Endodermal cell (in vitro differentiated cells): Measurements from ENCODE around the gene DEDD2. TPM values are rescaled to one million over a fixed set of nuclear protein-coding genes. Genes with fewer than 3 reads are reported as not detected.

Experiments used
- DNase-seq: peaks from one replicate; pipeline ENCODE4 v3.0.0-alpha.2; 2017
- H3K27ac ChIP-seq: 2 replicates; pipeline ENCODE4 v1.5.1; 2013; ENCODE audit warnings: mild to moderate bottlenecking, low read depth, low read length, moderate library complexity
- H3K27me3 ChIP-seq: 2 replicates; pipeline ENCODE4 v1.6.1; 2013; ENCODE audit warnings: mild to moderate bottlenecking, low read length, moderate library complexity; ENCODE audit not compliant: insufficient read depth, control insufficient read depth, poor library complexity, severe bottlenecking
- H3K36me3 ChIP-seq: 2 replicates; pipeline ENCODE4 v1.7.0; 2013; ENCODE audit warnings: mild to moderate bottlenecking, low read length, moderate library complexity; ENCODE audit not compliant: control insufficient read depth, insufficient read depth
- H3K4me1 ChIP-seq: one replicate; pipeline ENCODE4 v1.7.0; 2013; ENCODE audit warnings: low read length; ENCODE audit not compliant: control insufficient read depth, insufficient read depth
- H3K4me3 ChIP-seq: 2 replicates; pipeline ENCODE4 v1.5.1; 2013; ENCODE audit warnings: mild to moderate bottlenecking, low read length, moderate library complexity
- H3K9ac ChIP-seq: 2 replicates; pipeline ENCODE4 v1.6.1; 2013; ENCODE audit warnings: mild to moderate bottlenecking, low read length, moderate library complexity; ENCODE audit not compliant: poor library complexity, severe bottlenecking; ENCODE audit errors: extremely low read depth
- H3K9me3 ChIP-seq: 2 replicates; pipeline ENCODE4 v1.6.1; 2013; ENCODE audit warnings: mild to moderate bottlenecking, low read length, moderate library complexity; ENCODE audit not compliant: control insufficient read depth
- H3K27ac Mint-ChIP-seq: 2 replicates; pipeline ENCODE4 v1.8.0; 2020; ENCODE audit warnings: mixed read lengths
- H3K27me3 Mint-ChIP-seq: 2 replicates; pipeline ENCODE4 v1.8.0; 2021; ENCODE audit warnings: mild to moderate bottlenecking, mixed read lengths; ENCODE audit not compliant: insufficient read depth
- H3K36me3 Mint-ChIP-seq: 2 replicates; pipeline ENCODE4 v1.8.0; 2020; ENCODE audit warnings: low read depth, mixed read lengths
- H3K4me1 Mint-ChIP-seq: 2 replicates; pipeline ENCODE4 v1.8.0; 2020; ENCODE audit warnings: mixed read lengths
- H3K4me3 Mint-ChIP-seq: 2 replicates; pipeline ENCODE4 v1.8.0; 2020; ENCODE audit warnings: mild to moderate bottlenecking, moderate library complexity, mixed read lengths
- H3K9me3 Mint-ChIP-seq: 2 replicates; pipeline ENCODE4 v1.8.0; 2020; ENCODE audit warnings: mild to moderate bottlenecking, mixed read lengths
- CTCF ChIP-seq: fragments of 200-600 bp; sonication (generic); conservative IDR thresholded peaks from 2 replicates; pipeline ENCODE4 v1.5.0; 2021; ENCODE audit warnings: antibody characterized with exemption, mild to moderate bottlenecking
- WGBS, 2 experiments: methylation state at CpG; one replicate each; pipeline versions ENCODE4 v1.1.5 to v1.1.7; 2013; ENCODE audit warnings: missing lambda C conversion rate in 2 of 2, mixed read lengths in 1 of 2; ENCODE audit not compliant: insufficient coverage in 1 of 2, insufficient read length in 1 of 2; 5-methylcytosine and 5-hydroxymethylcytosine counted together
- total RNA-seq, 2 donors: library from RNA; stranded (reverse); fragmentation: NEBNext Ultra II Directional in 1 of 2; extraction: Animal tissue kit (Norgen Biotek cat#: 25700) in 1 of 2; gene quantifications; 2 replicates in 1 of 2; 3 replicates in 1 of 2; pipeline ENCODE4 v1.2.1, GENCODE V29; 2021

The DEDD2 gene
- total RNA-seq, 2 donors from 2014 or later: 25.8 to 28.0 TPM

GRCh38 chr19:42158926-42159325 is 58.6 kb downstream of the DEDD2 start:
- H3K4me3 Mint-ChIP-seq: no peak overlapping the region

GRCh38 chr19:42156571-42156970 is 60.9 kb downstream of the DEDD2 start:
- Histone ChIP-seq H3K4me3 (no peak overlapping the region), H3K27me3 (peaks cover 42% of the 10 kb centered on the region), H3K27ac (no peak overlapping the region), H3K9ac (no peak overlapping the region), H3K4me1 (no peaks in the 10 kb centered on the region), H3K36me3 (no peaks in the 10 kb centered on the region), H3K9me3 (no peaks in the 10 kb centered on the region)
- Mint-ChIP-seq H3K4me3 (no peak overlapping the region), H3K9me3 (no peaks in the 10 kb centered on the region), H3K27me3 (peaks cover 50% of the 10 kb centered on the region), H3K27ac (no peak overlapping the region), H3K4me1 (no peaks in the 10 kb centered on the region), H3K36me3 (no peaks in the 10 kb centered on the region)
- no peak for TF ChIP-seq CTCF
- no peak for DNase-seq
- 93 to 95% methylated on average over 4 to 8 of the region's 8 CpGs for WGBS, 2 experiments

More at GRCh38 chr19:42158926-42159325, 58.6 kb downstream of the DEDD2 start:
- H3K27ac Mint-ChIP-seq: no peak overlapping the region
- Histone ChIP-seq H3K4me3 (no peak overlapping the region), H3K4me1 (no peaks in the 10 kb centered on the region), H3K9ac (no peak overlapping the region), H3K9me3 (no peaks in the 10 kb centered on the region), H3K36me3 (no peaks in the 10 kb centered on the region), H3K27me3 (peaks cover 52% of the 10 kb centered on the region), H3K27ac (no peak overlapping the region)
- H3K9me3 Mint-ChIP-seq: no peaks in the 10 kb centered on the region
- H3K4me1 Mint-ChIP-seq: no peaks in the 10 kb centered on the region
- no peak for DNase-seq
- H3K36me3 Mint-ChIP-seq: no peaks in the 10 kb centered on the region
- peaks cover 54% of the 10 kb centered on the region for H3K27me3 Mint-ChIP-seq
- no peak for TF ChIP-seq CTCF
- WGBS, 2 experiments: 75 to 83% methylated on average over 1 to 2 of the region's 2 CpGs

- 59 to 67% methylated on average over 8 to 10 of the region's 10 CpGs for WGBS, 2 experiments
Observed at GRCh38 chr19:42155796-42156195, 61.7 kb downstream of the DEDD2 start.

More at GRCh38 chr19:42155796-42156195, 61.7 kb downstream of the DEDD2 start:
- Histone ChIP-seq H3K27ac (no peak overlapping the region), H3K9ac (no peak overlapping the region), H3K9me3 (no peaks in the 10 kb centered on the region), H3K4me1 (no peaks in the 10 kb centered on the region), H3K27me3 (peaks cover 34% of the 10 kb centered on the region), H3K4me3 (no peak overlapping the region), H3K36me3 (no peaks in the 10 kb centered on the region)
- DNase-seq: no peak
- Mint-ChIP-seq H3K36me3 (no peaks in the 10 kb centered on the region), H3K9me3 (no peaks in the 10 kb centered on the region), H3K4me3 (no peak overlapping the region), H3K27ac (no peak overlapping the region), H3K27me3 (peaks cover 44% of the 10 kb centered on the region), H3K4me1 (no peaks in the 10 kb centered on the region)
- TF ChIP-seq CTCF: no peak
